Fibroblast of the aortic adventitia (primary cell): Measurements from ENCODE around the gene E2F2. TPM values are rescaled to one million over a fixed set of nuclear protein-coding genes. Genes with fewer than 3 reads are reported as not detected.
A peak's percentile ranks its signal among the peaks of the same experiment; 100 is the strongest.

ENCODE experiments used
- DNase-seq: peaks from one replicate; pipeline ENCODE4 v3.0.0-alpha.2; 2010; ENCODE audit warnings: low read depth
- H3K4me3 ChIP-seq: 2 replicates; pipeline ENCODE4 v1.5.1; 2011; ENCODE audit warnings: low read depth, mild to moderate bottlenecking, control low read depth, low read length, moderate library complexity
- total RNA-seq: library from RNA; depleted of rRNA; stranded (reverse); fragments of >200 nt; gene quantifications from 2 replicates; pipeline ENCODE4 v1.2.3, GENCODE V29; 2012; ENCODE audit warnings: low replicate concordance
- TF ChIP-seq, protein P1 (sequence below): IDR thresholded peaks from 2 replicates; pipeline ENCODE4 v1.5.1; 2011; ENCODE audit warnings: mild to moderate bottlenecking, low read length, control low read depth, inconsistent platforms; ENCODE audit not compliant: insufficient read depth

The E2F2 gene
- total RNA-seq, 1 donor: 5.6 TPM

- TF ChIP-seq, protein P1, sequence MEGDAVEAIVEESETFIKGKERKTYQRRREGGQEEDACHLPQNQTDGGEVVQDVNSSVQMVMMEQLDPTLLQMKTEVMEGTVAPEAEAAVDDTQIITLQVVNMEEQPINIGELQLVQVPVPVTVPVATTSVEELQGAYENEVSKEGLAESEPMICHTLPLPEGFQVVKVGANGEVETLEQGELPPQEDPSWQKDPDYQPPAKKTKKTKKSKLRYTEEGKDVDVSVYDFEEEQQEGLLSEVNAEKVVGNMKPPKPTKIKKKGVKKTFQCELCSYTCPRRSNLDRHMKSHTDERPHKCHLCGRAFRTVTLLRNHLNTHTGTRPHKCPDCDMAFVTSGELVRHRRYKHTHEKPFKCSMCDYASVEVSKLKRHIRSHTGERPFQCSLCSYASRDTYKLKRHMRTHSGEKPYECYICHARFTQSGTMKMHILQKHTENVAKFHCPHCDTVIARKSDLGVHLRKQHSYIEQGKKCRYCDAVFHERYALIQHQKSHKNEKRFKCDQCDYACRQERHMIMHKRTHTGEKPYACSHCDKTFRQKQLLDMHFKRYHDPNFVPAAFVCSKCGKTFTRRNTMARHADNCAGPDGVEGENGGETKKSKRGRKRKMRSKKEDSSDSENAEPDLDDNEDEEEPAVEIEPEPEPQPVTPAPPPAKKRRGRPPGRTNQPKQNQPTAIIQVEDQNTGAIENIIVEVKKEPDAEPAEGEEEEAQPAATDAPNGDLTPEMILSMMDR: no peak
- no peak overlapping the region for H3K4me3 ChIP-seq
- DNase-seq: no peak
These were observed 64.5 kb downstream of the E2F2 start for GRCh38 chr1:23466423-23466989.

DNA sequence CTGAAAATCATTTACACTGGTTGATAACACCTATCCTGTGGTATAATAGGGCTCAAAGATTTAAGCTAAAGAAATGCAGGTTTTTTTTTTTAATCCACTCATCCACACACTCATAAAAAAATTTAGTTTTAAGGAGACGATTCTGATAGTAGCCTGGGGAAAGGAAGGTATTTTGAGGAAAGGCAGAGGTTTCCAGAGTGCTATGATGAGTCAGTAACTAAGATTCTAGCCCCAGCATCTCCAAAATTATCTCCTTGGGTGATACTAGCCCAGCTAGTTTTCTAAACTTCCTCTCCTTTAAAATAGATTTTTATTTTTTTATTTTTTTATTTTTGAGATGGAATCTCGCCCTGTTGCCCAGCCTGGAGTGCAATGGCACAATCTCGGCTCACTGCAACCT lies 67.7 kb downstream of the E2F2 start:
- H3K4me3 ChIP-seq: no peak overlapping the region
- DNase-seq: peak; percentile 29
- TF ChIP-seq, protein P1: no peak

- TF ChIP-seq, protein P1: no peak
- no peak for DNase-seq
- H3K4me3 ChIP-seq: no peak overlapping the region
These were observed 68.3 kb downstream of the E2F2 start for GRCh38 chr1:23462766-23463165.

- no peak overlapping the region for H3K4me3 ChIP-seq
- DNase-seq: no peak
- TF ChIP-seq, protein P1: no peak
These were observed 70.0 kb downstream of the E2F2 start for GRCh38 chr1:23461050-23461449.

DNA sequence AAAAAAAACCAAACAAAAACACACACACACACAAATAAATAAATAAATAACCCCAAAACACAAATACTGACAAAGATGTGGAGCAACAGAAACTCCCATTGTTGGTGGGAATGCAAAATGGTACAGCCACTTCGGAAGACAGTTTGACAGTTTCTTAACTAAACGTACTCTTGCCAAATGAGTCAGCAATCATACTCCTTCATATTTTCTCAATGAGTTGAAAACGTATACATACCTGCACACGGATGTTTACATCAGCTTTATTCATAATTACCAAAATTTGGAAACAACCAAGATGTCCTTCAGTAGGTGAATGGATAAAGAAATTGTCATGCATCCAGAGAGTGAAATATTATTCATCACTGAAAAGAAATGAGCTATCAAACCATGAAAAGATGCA lies 70.5 kb downstream of the E2F2 start:
- TF ChIP-seq, protein P1: no peak
- no peak overlapping the region for H3K4me3 ChIP-seq
- DNase-seq: no peak

DNA sequence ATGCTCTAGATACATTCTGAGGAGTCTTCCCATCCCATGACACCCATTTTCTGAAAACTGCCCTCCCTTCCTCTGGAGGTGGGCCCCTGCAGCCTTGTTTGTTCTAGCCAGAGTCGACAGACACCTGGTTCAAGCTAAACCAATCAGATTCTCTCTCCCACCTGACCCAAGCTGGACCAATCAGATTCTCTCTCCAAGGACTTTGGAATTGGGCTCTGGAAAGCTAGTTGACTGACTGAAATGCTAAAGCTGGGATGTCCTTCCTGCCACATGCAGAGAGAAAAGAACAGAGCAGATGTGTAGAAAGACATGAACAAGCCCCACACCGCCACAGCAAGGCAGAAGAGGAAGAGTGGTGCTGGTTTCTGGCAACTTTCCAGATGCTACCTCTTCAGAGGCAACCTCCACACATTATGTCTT lies 71.7 kb downstream of the E2F2 start:
- no peak for DNase-seq
- no peak overlapping the region for H3K4me3 ChIP-seq
- TF ChIP-seq, protein P1: no peak

Other genes with a start within 250 kb of the E2F2 start
- 83.4 and 182 TPM in 2 replicates for gene HNRNPR, start 186.9 kb downstream of the E2F2 start, total RNA-seq
- gene ZNF436, start 161.4 kb downstream of the E2F2 start, total RNA-seq: 30.5 and 115 TPM in 2 replicates
- 22.8 and 44.9 TPM in 2 replicates for gene TCEA3, start 106.5 kb downstream of the E2F2 start, total RNA-seq
- gene ASAP3, start 47.1 kb downstream of the E2F2 start, total RNA-seq: 46.9 and 65.3 TPM in 2 replicates
- 51.8 and 673 TPM in 2 replicates for gene ID3, start 28.3 kb upstream of the E2F2 start, total RNA-seq
- gene RPL11, start 160.6 kb upstream of the E2F2 start, total RNA-seq: 442 and 1,073 TPM in 2 replicates
- 33.4 and 41.9 TPM in 2 replicates for gene ELOA, start 212.2 kb upstream of the E2F2 start, total RNA-seq
- 43.8 and 50.0 TPM in 2 replicates for gene PITHD1, start 247.2 kb upstream of the E2F2 start, total RNA-seq